DMS 273 (cell line): ENCODE data around the gene DRAXIN.

ENCODE experiments used
- DNase-seq: peaks from one replicate; lab custom pipeline; 2025; ENCODE audit not compliant: unreplicated experiment; lab: John Stamatoyannopoulos, UW

The DRAXIN gene

GRCh38 chr1:11759791-11760190 lies 68.3 kb downstream of the DRAXIN start:
- DNase-seq = no peak

- DNase-seq = no peak
Measured at GRCh38 chr1:11761285-11761684, 69.8 kb downstream of the DRAXIN start.

- DNase-seq = peak; percentile 27
Measured at GRCh38 chr1:11761988-11762406, 70.5 kb downstream of the DRAXIN start, which contains the start of gene C1orf167. Gene C1orf167 (plus strand): TSS chr1:11762193. CDS start chr1:11764401, 2,208 bp downstream.

- no peak for DNase-seq
Measured at GRCh38 chr1:11764115-11764514, 72.6 kb downstream of the DRAXIN start.

GRCh38 chr1:11764519-11764918 lies 73.0 kb downstream of the DRAXIN start:
- no peak for DNase-seq

- no peak for DNase-seq
Measured at GRCh38 chr1:11765661-11766428, 74.3 kb downstream of the DRAXIN start.

GRCh38 chr1:11766429-11766776 lies 74.9 kb downstream of the DRAXIN start:
- no peak for DNase-seq

- DNase-seq = peak; percentile 48
Measured at GRCh38 chr1:11767922-11768704, 76.6 kb downstream of the DRAXIN start.

- peak; percentile 31 for DNase-seq
Measured at GRCh38 chr1:11768821-11769220, 77.3 kb downstream of the DRAXIN start.

- DNase-seq = no peak
Measured at GRCh38 chr1:11769274-11769673, 77.8 kb downstream of the DRAXIN start.

- DNase-seq = no peak
Measured at GRCh38 chr1:11770011-11770410, 78.5 kb downstream of the DRAXIN start.

- no peak for DNase-seq
Measured at GRCh38 chr1:11771481-11772043, 80.1 kb downstream of the DRAXIN start.

GRCh38 chr1:11772458-11772857 lies 80.9 kb downstream of the DRAXIN start:
- DNase-seq = peak; percentile 36

GRCh38 chr1:11774753-11775152 lies 83.2 kb downstream of the DRAXIN start:
- no peak for DNase-seq
